GM18907 (cell line): Measurements from ENCODE around the gene PNPLA7.

Source experiments
- ATAC-seq: cut with Tn5 transposase; IDR thresholded peaks from one replicate; pipeline ENCODE4 v1.9.1; 2021; ENCODE audit warnings: mild to moderate bottlenecking, moderate library complexity; ENCODE audit not compliant: unreplicated experiment

PNPLA7 gene

DNA sequence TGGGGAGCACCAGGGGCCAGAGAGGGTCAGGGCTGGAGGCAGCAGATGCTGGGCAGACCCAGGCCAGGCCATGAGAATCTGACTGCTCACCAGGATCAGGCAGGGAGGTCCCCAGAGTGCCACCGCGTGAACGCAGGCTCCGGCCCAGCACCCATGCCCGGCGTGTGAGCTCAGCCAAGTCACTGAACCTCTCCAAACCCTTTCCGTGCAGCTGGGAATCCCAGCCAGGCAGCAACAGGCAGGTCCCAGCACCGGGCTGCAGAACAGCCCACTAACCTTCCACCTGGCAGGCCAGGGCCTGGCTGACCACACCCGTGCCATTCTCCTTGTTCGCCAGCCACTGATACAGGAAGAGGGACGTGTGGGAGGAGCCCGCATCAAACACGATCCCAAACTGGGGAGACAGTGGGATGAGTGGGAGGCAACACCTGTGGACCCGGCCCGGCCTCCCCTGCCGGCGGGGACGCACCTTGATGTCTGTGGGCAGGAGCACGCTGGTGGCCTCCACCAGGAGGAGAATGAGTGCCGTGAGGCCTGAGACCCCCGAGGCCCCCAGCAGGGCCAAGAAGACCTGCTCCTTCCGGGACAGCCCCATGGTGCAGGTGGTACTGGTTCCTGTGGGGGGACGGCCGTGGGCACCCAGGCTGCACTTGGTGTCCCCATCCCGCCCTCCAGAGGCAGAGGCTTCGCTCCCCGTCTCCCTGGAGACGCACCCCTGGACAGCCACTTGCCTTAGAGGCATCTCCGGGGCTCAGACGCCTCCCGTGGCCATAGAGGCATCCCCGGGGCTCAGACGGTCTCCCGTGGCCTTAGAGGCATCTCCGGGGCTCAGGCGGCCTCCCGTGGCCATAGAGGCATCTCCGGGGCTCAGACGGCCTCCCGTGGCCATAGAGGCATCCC is 112.3 kb downstream of the PNPLA7 start:
- no peak for ATAC-seq

DNA sequence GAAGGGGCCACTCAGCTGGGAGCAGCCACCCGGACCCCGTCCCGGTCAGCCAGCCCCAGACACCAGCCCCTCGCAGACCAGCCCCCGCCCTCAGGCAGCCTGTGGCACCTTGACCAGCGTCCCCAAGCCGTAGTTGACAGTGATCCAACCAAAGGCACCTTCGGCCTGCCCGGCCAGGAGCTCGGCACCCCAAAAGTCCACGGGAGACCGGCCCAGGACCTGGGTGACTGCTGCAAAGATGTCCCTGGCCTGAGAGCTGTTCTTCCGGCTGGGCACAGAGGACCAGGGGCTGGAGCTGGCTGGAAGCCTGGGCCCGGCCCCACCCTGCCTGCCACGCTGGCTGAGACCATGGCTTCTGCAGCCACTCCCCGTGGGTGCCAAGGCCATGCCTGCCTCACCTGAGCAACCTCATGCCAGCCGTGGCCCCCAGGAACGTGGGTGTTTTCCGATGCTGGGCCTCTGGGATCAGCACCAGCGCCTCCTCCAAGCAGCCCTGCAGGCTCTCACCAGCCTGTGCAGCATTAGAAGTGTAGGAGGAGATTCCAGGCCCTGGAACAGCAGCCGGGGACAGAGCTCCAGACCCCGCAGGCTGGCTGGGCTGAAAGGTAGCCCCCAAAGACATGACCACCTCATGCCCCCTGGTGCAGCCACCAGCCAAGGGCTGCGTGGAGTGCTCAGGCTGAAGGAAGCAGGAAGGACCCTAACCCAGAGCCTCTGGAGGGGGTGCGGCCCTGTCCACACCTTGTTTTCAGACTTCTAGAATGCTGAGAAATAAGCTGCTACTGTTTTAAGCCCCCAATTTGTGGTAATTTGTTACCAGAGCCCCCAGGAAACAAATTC is 113.2 kb downstream of the PNPLA7 start:
- no peak for ATAC-seq

DNA sequence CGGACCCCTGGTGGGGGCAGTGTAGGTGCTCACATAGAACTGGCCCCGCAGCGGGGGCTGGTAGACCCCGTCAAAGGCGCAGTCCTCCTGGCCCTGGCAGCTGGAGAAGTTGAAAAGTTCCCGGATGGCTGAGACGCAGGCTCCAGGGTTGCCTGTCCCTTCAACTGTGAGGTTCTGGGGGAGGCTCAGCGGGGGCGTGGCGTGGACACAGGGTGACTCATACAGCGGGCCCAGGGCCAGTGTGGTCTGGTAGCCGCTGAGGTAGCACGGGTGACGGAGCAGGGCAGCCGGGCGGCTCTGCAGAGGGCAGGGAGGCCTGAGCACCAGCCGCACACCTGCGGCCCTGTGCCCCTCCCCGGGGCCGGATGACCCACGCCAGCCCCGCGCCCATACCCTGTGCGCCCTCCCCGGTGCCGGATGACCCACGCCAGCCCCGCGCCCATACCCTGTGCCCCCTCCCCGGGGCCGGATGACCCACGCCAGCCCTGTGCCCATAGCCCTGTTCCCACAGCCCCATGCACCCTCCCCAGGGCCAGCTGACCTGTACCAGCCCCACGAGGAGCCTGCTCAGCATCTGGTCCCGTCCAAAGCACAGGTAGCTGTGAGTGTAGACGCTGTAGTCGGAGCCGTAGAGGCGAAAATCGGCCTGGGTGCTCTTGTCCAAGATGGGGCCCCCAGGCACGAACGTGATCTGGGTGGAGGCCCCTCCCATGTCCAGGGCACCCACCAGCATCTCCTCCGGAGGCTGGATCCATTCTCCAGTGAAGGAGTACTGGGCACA is 114.0 kb downstream of the PNPLA7 start:
- no peak for ATAC-seq

DNA sequence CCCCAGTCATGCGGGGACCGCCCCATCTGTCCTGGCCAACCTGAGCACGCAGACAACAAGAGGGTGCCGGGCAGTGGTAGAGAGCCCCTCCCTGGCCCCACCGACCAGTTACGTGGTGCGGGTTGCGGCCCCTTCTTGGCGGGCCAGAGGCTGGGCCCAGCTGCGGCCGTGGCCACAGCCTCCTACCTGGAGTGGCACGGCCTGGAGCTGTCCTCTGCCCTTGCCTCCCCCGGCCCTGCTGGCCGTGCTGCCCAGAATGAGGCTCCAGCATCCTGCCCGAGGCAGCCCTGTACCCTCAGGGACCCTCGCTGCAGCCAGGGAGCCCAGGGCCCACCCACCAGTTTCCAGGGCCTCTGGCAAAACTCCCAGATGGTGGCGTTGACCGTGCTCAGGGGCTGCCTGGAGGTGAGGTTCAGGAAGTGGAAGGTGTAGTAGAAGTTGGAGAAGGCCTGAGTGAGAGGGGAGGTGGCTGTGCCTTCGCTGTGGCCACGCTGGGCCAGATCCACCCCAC is 114.8 kb downstream of the PNPLA7 start:
- ATAC-seq: no peak

DNA sequence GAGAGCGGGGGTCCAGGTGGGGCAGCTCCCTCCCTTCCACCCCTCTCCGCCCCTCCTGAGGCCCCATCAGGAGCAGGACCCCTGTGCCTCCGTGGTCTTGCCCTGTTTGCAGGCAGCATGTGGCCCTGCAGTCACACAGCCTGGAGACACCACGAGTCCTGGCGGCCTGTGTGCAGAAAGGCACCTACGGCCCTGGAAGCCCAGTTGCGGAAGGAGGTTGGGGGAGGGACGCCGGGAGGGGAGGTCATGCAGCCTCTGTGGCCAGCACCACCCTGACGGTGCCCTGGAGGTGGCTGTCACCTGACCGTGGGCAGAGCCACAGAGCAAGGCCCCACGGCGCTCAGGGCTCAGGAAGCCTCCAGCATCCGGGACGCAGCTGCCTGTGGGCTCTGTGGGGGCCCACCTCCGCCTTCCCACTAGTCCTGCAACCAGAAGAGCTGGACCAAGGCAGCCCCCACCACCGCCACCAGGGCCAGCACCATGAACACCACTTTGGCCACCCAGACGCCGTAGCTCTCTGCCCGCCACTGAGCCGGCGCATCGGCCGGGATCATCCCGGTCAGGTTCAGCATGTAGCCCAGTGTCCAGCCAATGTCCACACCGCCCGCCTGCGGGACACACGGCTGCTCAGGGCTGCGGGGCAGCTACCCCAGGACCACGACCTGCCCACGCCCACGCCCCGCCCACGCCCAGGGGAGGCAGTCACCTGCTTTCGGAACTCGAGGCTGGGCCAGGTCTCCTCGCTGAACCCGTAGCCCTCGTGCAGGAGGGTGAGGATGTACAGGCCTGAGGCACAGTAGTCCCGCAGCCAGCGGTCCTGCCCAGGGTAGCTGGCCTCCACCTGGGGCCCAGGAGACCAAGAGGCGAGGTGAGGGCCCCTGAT is 115.5 kb downstream of the PNPLA7 start:
- ATAC-seq: no peak

DNA sequence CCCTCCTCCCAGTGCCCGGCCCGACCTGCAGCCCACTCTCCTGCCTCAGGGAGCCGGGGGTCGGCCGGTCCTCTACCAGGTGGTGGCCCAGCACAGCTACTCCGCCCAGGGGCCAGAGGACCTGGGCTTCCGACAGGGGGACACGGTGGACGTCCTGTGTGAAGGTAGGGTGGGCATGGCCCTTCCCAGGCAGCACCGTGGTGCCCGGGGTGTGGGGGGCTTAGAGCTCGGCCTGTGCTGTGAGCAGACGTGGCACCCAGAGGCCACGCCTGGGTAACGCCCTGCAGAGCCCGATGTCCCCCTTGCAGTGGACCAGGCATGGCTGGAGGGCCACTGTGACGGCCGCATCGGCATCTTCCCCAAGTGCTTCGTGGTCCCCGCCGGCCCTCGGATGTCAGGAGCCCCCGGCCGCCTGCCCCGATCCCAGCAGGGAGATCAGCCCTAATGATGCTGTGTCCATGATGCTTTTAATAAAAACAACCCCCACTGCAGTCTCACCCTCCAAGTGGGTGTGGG is 116.2 kb downstream of the PNPLA7 start:
- ATAC-seq: no peak

DNA sequence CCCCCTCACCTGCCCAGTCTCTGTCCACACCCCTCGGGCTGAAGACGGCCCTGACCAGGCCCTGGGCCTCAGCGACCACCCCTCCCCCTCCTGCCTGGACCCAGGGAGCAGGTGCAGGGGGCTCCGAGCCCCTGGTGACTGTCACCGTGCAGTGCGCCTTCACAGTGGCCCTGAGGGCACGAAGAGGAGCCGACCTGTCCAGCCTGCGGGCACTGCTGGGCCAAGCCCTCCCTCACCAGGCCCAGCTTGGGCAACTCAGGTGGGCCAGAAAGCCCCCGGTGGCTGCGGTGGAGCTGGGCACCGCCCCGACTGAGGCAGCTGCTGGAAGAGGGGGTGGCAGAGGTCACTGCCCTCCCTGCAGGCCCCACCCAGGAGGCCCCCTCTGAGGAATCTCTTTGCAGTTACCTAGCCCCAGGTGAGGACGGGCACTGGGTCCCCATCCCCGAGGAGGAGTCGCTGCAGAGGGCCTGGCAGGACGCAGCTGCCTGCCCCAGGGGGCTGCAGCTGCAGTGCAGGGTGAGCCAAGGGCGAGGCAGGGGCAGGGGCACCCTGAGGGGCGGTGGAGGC is 116.8 kb downstream of the PNPLA7 start:
- ATAC-seq: no peak

DNA sequence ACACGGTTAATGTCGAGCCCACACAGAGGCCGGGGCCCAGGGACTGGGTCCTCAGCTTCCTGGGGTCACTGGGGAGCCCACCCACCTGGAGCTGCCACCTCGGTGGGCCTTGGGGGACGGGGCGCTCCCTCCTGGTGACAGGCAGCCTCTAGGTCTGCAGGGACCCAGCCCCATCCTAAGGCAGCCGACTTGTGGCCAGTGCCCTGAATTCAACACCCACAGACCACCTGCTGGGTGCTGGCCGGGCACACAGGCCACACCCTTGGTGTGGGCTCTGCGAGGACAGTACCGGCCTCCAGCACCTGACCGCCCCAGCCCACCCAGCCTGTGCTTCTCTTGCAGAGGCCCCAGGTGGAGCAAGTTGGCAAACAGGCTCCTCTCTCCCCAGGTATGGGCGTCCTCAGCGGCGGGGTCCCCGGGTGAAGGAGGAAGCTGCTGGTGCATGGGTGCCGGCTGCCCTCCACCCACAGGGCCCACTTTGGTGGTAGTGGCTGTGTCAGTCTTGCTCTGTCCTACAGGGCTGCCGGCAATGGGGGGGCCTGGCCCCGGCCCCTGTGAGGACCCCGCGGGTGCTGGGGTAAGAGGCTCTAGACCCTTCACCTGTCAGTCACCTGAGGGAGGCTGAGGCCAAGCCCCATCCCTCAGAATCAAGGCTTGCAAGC is 117.4 kb downstream of the PNPLA7 start:
- no peak for ATAC-seq

DNA sequence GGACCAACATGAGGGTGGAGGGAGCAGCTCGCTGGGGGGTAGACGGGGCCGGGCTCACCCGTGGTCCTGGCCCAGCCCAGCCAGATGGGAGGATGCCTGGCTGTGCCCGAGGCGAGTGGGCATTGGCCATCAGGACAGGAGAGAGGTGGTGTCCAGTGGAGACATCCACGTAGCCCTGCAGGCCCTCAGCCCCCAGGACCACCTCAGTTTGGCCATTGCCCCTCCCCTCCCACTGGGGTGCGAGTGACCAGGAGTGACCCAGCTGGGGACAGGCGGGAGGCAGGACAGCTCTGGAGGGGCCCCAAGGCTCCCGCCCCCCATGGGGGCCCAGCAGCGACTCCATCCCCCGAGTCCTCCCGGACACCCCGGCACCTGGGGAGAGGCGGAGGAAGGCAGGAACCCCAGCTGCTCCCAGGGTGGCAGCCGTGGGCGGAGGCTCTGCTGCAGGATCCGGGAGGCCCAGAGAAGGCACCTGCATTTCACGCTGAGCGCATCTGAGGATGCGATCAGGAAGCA is 118.7 kb downstream of the PNPLA7 start:
- no peak for ATAC-seq

DNA sequence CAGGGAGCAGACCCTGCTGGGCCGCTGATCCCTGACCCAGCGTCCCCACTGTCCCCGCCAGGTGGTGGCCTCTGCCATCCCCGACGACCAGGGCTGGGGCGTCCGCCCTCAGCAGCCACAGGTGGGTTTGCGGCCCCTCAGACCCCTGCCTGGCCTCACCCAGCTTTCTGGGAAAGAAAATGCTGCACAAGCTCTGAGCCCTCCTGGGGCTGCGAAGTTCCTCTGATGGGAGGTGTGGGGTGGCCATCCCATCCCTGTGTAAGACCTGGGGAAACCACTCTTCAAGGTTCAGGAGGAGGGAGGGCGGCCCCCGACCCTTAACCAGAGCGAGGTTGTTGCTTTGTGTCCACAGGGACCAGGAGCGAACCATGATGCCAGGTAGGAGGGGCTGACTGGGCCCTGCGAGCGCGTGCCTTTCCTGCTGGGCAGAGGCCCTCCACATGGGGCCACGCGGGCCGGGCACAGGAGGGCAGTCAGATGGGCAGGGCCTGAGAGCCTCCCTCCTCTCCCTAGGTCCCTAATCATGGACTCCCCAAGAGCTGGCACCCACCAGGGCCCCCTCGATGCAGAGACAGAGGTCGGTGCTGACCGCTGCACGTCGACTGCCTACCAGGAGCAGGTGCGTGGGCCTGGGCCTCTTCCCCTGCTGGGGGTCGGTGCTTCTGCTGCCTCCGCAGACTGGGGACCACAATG is 119.3 kb downstream of the PNPLA7 start:
- ATAC-seq: no peak

DNA sequence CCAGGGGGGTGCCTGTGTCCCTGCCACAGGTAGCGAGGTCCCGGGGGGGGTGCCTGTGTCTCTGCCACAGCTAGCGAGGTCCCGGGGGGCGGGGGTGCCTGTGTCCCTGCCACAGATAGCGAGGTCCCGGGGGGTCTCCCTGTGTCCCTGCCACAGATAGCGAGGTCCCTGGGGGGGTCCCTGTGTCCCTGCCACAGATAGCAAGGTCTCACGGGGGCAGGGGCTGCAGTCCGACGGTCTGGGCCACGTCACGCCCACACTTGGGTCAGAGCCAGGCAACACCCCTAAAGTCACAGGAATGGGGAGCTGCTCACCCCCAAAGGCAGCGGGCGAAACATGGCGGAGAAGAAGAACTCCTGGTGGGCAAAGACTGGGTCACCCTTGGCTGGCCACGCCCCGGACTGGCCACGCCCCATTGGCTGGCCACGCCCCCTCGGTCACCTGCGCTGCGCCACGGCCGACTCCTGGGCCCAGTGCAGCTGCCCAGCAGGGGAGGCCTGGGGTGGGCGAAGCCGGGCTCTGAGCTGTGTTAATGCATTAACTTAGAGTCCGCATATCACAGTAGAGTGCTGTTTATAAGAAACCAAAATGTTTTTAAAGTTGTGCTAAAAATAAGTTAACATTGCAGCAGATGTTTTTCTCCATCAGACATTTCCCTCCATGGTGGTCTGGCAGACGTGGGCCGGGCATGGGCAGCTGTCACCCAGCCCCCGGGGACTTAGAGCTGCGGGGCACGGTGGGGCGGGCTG is 120.1 kb downstream of the PNPLA7 start:
- ATAC-seq: no peak

DNA sequence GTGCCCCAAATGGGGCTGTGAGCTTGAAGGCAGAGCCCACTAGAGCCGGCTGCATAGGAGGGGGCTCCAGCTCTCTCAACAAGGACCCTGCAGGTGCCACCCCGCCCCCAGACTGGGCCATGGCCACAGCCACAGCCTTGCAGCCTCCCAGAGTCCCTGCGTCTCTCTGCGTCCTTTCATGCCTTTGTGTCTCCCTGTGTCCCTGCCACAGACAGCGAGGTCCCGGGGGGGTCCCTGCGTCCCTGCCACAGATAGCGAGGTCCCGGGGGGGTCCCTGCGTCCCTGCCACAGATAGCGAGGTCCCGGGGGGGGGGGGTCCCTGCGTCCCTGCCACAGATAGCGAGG is 120.7 kb downstream of the PNPLA7 start:
- no peak for ATAC-seq

DNA sequence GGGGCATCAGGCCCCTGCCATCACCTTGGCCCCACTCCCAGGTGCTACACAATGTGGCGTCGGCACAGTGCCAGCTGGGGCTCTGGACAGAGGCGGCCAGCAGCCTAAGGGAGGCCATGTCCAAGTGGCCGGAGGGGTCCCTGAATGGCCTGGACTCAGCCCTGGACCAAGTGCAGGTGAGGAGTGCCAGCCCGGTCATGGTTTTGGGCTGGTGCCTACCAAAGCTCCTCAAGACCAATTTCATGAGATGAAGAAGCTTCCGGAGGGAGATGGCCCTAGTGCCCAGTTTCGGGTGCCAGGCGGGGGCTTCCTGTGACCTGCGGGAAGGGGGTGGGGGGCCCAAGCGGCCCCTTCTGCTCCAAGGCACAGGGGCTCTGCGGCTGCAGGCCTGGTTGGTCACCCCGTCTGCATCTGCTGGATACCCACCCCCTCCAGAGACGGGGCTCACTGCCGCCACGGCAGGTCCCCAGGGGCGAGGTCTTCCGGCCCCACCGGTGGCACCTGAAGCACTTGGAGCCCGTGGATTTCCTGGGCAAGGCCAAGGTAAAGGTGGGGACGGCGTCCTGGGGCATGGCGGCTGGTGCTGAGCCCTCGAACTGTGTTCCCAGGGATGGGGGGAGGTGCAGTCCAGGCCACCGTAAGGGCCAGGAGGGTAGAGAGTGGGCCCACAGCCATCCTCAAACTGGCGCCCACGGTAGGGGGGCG is 121.2 kb downstream of the PNPLA7 start:
- no peak for ATAC-seq

DNA sequence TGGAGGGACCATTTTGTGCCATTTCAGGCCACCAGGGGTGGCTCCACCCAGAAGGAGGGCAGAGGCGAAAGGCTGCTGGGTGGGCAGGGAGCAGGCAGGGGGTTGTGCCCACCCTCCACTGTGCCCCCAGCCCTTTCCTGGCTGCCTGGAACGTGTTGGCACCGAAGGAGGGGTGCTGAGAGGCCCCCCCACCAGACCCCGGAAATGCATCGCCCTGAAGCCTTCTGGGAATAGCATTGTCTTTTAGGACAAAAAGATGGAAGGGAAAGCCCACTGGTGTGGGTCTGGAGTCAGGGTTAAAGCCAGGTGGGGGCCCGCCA is 121.9 kb downstream of the PNPLA7 start:
- ATAC-seq: no peak

DNA sequence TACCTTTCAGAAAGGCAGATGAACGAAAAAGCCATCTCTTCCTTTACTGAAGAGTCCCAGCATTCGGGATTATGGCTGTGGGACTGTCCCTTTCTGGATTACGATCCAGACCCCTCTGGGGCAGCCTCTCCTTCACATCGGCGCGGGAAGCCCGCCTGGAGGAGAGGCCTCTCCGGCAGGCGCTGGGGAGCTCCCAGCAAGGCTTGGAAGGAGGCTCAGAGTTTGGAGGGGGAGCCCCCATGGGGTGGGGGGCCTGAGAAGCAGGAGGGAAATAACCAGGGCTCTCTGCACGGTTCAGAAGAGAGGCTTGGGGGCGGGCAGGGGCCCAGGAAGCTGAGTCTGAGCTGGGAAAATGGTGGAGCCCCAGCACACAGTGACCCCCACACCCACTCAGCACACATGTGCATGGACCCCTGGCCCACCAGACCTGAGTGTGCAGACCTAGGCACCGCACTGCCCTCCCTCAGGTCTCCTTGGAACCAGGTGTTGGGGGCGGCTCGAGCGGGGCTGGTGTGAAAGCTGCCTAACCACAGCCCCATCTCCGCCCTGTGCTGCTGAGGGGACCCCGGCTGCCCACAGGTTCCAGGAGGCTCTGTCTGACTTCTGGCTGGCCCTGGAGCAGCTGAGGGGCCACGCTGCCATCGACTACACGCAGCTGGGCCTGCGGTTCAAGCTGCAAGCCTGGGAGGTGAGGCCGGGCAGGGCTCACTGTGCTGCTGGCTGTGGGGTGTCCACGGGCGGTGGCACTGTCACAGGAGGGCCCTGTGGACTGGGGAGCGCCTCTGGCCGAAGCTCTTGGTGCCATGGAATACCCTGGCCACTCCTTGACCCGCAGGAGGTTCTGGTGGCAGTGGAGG is 122.5 kb downstream of the PNPLA7 start:
- no peak for ATAC-seq

DNA sequence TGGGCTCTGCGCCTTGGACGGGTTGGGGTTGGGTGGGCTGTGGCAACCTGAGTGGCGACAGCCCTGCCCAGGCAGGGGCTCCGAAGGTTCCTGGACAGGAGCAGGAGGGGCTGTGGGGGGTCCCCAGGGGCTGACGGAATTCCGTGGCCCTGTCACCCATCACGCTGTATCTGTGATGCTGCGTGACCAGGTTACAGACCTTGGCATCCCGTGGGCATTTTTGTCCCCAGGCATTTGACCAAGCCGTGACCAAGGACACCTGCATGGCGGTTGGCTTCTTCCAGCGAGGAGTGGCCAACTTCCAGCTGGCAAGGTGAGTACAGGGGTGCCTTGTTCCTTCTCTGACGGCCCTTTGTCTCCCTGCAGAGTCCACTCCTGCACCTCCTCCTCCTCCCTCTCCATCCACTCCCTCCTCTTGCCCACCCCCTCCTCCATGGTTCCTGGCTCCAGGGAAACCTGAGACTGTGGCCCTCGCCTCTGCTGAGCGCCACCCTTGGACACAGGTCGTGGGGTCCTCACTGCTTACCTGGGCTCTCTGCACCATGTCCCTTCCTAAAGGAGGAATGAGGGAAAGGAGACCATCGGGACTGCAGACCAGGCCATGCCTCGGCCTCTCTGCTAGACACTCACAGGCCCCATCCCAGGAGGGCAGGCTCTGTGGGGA is 124.1 kb downstream of the PNPLA7 start:
- no peak for ATAC-seq
